Lung (tissue), 12 donors: ENCODE results near the gene PLCL1. TPM values are rescaled to one million over a fixed set of nuclear protein-coding genes. Genes with fewer than 3 reads are reported as not detected.

Experiments used
- ATAC-seq: fragments of 200-7000 bp; cut with Tn5 transposase; one replicate; pipeline ENCODE4 v1.9.1; 2020; ENCODE audit warnings: moderate number of reproducible peaks; ENCODE audit not compliant: insufficient read depth, low FRiP score
- DNase-seq, 3 donors: peaks; one replicate each; pipeline ENCODE4 v3.0.0-alpha.2; 2013 to 2017
- H3K27ac ChIP-seq, 2 donors: one replicate each; pipeline ENCODE4 v1.5.1; 2013; ENCODE audit warnings: mild to moderate bottlenecking in 2 of 2, moderate library complexity in 2 of 2, control low read depth in 1 of 2, inconsistent platforms in 1 of 2, low read depth in 1 of 2, low read length in 1 of 2
- H3K27me3 ChIP-seq, 3 donors: one replicate each; pipeline ENCODE4 v1.5.1; 2013; ENCODE audit warnings: low read length in 2 of 3; ENCODE audit not compliant: control insufficient read depth in 3 of 3, insufficient read depth in 3 of 3
- H3K36me3 ChIP-seq, 4 donors: one replicate each; pipeline ENCODE4 v1.5.1; 2013; ENCODE audit warnings: low read length in 4 of 4, mild to moderate bottlenecking in 1 of 4, moderate library complexity in 1 of 4; ENCODE audit not compliant: control insufficient read depth in 4 of 4, insufficient read depth in 4 of 4
- H3K4me1 ChIP-seq, 5 donors: one replicate each; pipeline ENCODE4 v1.5.1; 2013; ENCODE audit warnings: low read length in 5 of 5, mild to moderate bottlenecking in 2 of 5, moderate library complexity in 1 of 5; ENCODE audit not compliant: control insufficient read depth in 5 of 5, insufficient read depth in 5 of 5
- H3K4me3 ChIP-seq: one replicate; pipeline ENCODE4 v1.5.1; 2013; ENCODE audit warnings: mild to moderate bottlenecking, control low read depth, moderate library complexity
- H3K9ac ChIP-seq, 2 donors: one replicate each; pipeline ENCODE4 v1.5.1; 2013; ENCODE audit warnings: low read length in 2 of 2, control low read depth in 1 of 2; ENCODE audit not compliant: insufficient read depth in 1 of 2
- H3K9me3 ChIP-seq, 4 donors: one replicate each; pipeline ENCODE4 v1.5.1; 2013; ENCODE audit warnings: low read length in 3 of 4, mild to moderate bottlenecking in 1 of 4, moderate library complexity in 1 of 4; ENCODE audit not compliant: control insufficient read depth in 4 of 4, insufficient read depth in 3 of 4
- CTCF ChIP-seq: IDR thresholded peaks from 2 replicates; pipeline ENCODE4 v1.5.1; 2012; ENCODE audit warnings: mild to moderate bottlenecking; ENCODE audit errors: control extremely low read depth, extremely low read depth
- WGBS, 2 donors: extraction: QIAGEN DNeasy Blood & Tissue Kit; methylation state at CpG; one replicate each; pipeline ENCODE4 v1.1.7; 2013; 5-methylcytosine and 5-hydroxymethylcytosine counted together
- polyA plus RNA-seq, 2 donors: library from polyadenylated mRNA; stranded (reverse); fragments of 200-250 nt; gene quantifications; one replicate each; pipeline ENCODE4 v1.2.1, GENCODE V29; 2013
- total RNA-seq, 2 donors: library from RNA; depleted of rRNA in 1 of 2; stranded (reverse); fragments of >200 nt in 1 of 2; gene quantifications; one replicate each; pipeline ENCODE4 v1.2.1, GENCODE V29; 2014 to 2021
- donor health status: control.
- donor health status: control.
- donor health status: Bipolar disorder and iron deficiency.
- donor health status: healthy.
- donor health status: DM: yes; HTN: yes; CAD: no.

Gene PLCL1
- total and polyA plus RNA-seq, 4 donors, result 1.1 to 13.0 (median 2.9) TPM

GRCh38 chr2:198062826-198063225 is 258.4 kb downstream of the PLCL1 start:
- no peak overlapping the region for H3K27ac ChIP-seq
- H3K4me1 ChIP-seq, result peaks cover 0 to 14% (median 2%) of the 10 kb centered on the region in 5 donors
- DNase-seq (peak in 2 of 3 donors; percentile 25 to 33), ATAC-seq (no peak)
- no peaks in the 10 kb centered on the region for H3K27me3 ChIP-seq
- TF ChIP-seq CTCF, result no peak
- no peaks in the 10 kb centered on the region for H3K36me3 ChIP-seq
- H3K9me3 ChIP-seq, result no peaks in the 10 kb centered on the region
- no peak overlapping the region for H3K4me3 ChIP-seq
- no peak overlapping the region for H3K9ac ChIP-seq

- peaks cover 0 to 14% (median 2%) of the 10 kb centered on the region in 5 donors for H3K4me1 ChIP-seq
- H3K4me3 ChIP-seq, result no peak overlapping the region
- no peak overlapping the region for H3K9ac ChIP-seq
- H3K27ac ChIP-seq, result no peak overlapping the region
- H3K36me3 ChIP-seq, result no peaks in the 10 kb centered on the region
- H3K9me3 ChIP-seq, result no peaks in the 10 kb centered on the region
- 81 to 90% methylated on average over 1 of the region's 1 CpG for WGBS, 2 donors
- ATAC-seq (no peak), DNase-seq (no peak)
- H3K27me3 ChIP-seq, result no peaks in the 10 kb centered on the region
- TF ChIP-seq CTCF, result no peak
These were observed 258.8 kb downstream of the PLCL1 start for GRCh38 chr2:198063242-198063641.

- peaks cover 0 to 6% (median 2%) of the 10 kb centered on the region in 5 donors for H3K4me1 ChIP-seq
- H3K27me3 ChIP-seq, result no peaks in the 10 kb centered on the region
- TF ChIP-seq CTCF, result no peak
- ATAC-seq (no peak), DNase-seq (no peak)
- H3K4me3 ChIP-seq, result no peak overlapping the region
- no peak overlapping the region for H3K9ac ChIP-seq
- H3K36me3 ChIP-seq, result no peaks in the 10 kb centered on the region
- no peak overlapping the region for H3K27ac ChIP-seq
- no peaks in the 10 kb centered on the region for H3K9me3 ChIP-seq
- WGBS, 2 donors, result 56 to 71% methylated on average over 1 of the region's 1 CpG
These were observed 260.9 kb downstream of the PLCL1 start for GRCh38 chr2:198065322-198065721.

- DNase-seq (peak in 1 of 3 donors; percentile 24), ATAC-seq (no peak)
- no peak for TF ChIP-seq CTCF
- Histone ChIP-seq H3K36me3 (no peaks in the 10 kb centered on the region), H3K9me3 (no peaks in the 10 kb centered on the region), H3K9ac (no peak overlapping the region), H3K4me1 (peaks cover 0 to 6% (median 0%) of the 10 kb centered on the region in 5 donors), H3K27me3 (no peaks in the 10 kb centered on the region), H3K27ac (no peak overlapping the region), H3K4me3 (no peak overlapping the region)
- WGBS, 2 donors, result 89 to 90% methylated on average over 2 of the region's 2 CpGs
These were observed 262.2 kb downstream of the PLCL1 start for GRCh38 chr2:198066597-198066996.
